Chondrocyte (in vitro differentiated cells): ENCODE data around the gene SPEM2. TPM values are rescaled to one million over a fixed set of nuclear protein-coding genes. Genes with fewer than 3 reads are reported as not detected.

Experiments
- DNase-seq: peaks from one replicate; pipeline ENCODE4 v3.0.0; 2021; ENCODE audit warnings: mixed read lengths, low spot score
- H3K27ac Mint-ChIP-seq: one replicate; pipeline ENCODE4 v1.8.0; 2021; ENCODE audit warnings: mild to moderate bottlenecking, moderate library complexity, mixed read lengths; ENCODE audit not compliant: unreplicated experiment
- H3K27me3 Mint-ChIP-seq: 2 replicates; pipeline ENCODE4 v1.8.0; 2021; ENCODE audit warnings: low read depth, mixed read lengths
- H3K36me3 Mint-ChIP-seq: 2 replicates; pipeline ENCODE4 v1.8.0; 2021; ENCODE audit warnings: low read depth, mixed read lengths
- H3K4me1 Mint-ChIP-seq: 2 replicates; pipeline ENCODE4 v1.8.0; 2021; ENCODE audit warnings: low read depth, mild to moderate bottlenecking, mixed read lengths
- H3K4me3 Mint-ChIP-seq: one replicate; pipeline ENCODE4 v1.8.0; 2021; ENCODE audit warnings: mild to moderate bottlenecking, moderate library complexity, mixed read lengths; ENCODE audit not compliant: unreplicated experiment
- H3K9me3 Mint-ChIP-seq: 2 replicates; pipeline ENCODE4 v1.8.0; 2021; ENCODE audit warnings: low read depth, mixed read lengths
- CTCF ChIP-seq: fragments of 200-600 bp; sonication (generic); IDR thresholded peaks from 2 replicates; pipeline ENCODE4 v1.5.0; 2021; ENCODE audit warnings: antibody characterized with exemption, mild to moderate bottlenecking, moderate library complexity
- total RNA-seq: library from RNA; stranded (reverse); gene quantifications from 3 replicates; pipeline ENCODE4 v1.2.1, GENCODE V29; 2021

Gene SPEM2
- total RNA-seq, 1 donor from 2014 or later: not detected

DNA sequence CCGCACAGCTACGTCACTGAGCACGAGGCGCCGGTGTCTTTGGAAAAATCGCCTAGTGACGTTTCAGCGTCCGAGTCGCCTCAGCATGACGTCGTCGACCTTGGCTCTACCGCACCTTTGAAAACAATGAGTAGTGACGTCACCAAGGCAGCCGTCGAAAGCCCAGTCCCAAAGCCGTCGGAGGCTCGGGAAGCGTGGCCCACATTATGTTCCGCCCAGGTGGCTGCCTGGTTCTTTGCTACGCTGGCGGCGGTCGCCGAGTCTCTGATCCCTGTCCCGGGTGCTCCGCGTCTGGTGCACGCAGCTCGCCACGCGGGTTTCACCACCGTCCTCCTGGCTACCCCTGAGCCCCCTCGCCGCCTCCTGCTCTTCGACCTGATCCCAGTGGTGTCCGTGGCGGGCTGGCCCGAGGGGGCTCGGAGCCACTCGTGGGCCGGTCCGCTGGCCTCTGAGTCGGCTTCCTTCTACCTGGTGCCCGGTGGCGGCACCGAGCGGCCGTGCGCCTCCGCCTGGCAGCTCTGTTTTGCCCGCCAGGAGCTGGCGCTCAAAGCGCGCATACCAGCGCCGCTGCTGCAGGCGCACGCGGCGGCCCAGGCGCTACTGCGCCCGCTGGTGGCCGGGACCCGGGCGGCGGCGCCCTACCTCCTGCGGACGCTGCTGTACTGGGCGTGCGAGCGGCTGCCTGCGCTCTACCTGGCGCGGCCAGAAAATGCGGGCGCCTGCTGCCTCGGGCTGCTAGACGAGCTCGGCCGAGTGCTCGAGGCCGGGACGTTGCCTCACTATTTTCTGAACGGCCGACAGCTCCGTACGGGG lies 11.3 kb downstream of the SPEM2 start:
- no peaks in the 10 kb centered on the region for H3K27me3 Mint-ChIP-seq
- peak overlapping the region; percentile 86 for H3K27ac Mint-ChIP-seq
- H3K36me3 Mint-ChIP-seq: no peaks in the 10 kb centered on the region
- DNase-seq: no peak
- H3K9me3 Mint-ChIP-seq: no peaks in the 10 kb centered on the region
- peaks cover 53% of the 10 kb centered on the region for H3K4me1 Mint-ChIP-seq
- TF ChIP-seq CTCF: peak; percentile 87
- peak overlapping the region; percentile 87 for H3K4me3 Mint-ChIP-seq

GRCh38 chr17:7437369-7437863 lies 12.0 kb downstream of the SPEM2 start:
- TF ChIP-seq CTCF: peak; percentile 35
- Mint-ChIP-seq H3K9me3 (no peaks in the 10 kb centered on the region), H3K27ac (no peak overlapping the region), H3K27me3 (no peaks in the 10 kb centered on the region), H3K36me3 (no peaks in the 10 kb centered on the region), H3K4me1 (peaks cover 53% of the 10 kb centered on the region), H3K4me3 (peak overlapping the region; percentile 87)
- no peak for DNase-seq

DNA sequence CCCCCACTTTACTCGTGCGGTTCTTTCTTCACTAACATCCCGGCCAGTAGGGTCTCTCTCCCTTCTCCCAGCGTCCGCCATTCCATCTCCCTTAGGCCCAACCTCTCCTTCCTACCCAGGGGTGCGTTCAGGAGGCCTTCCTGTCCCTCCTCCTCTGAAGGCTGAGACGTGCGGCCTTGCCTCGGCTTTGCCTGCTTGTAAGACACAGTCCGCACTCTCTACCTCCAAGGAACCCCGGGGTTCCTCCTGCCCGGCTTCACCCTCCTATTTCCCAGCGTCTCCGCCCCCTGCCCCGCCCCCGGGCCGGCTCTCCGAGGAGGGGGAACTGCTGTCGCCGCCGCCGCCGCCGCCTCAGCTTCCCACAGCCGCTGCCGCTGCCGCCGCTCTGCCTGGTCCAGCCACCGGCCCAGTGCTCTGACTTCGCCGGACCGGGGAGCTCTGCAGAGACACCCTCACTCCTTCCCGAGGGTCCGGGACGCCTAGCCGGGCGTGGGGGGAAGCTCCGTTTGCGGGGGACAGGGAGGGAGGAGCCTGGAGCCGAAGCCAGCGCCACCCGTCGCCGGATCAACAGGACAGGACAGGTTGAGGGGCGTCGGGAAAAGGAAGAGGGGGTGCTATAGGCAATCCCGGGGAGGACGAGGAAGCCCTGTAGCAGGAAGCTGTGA lies 12.7 kb downstream of the SPEM2 start:
- no peaks in the 10 kb centered on the region for H3K9me3 Mint-ChIP-seq
- peaks cover 53% of the 10 kb centered on the region for H3K4me1 Mint-ChIP-seq
- peak overlapping the region; percentile 54 for H3K27ac Mint-ChIP-seq
- H3K27me3 Mint-ChIP-seq: no peaks in the 10 kb centered on the region
- no peak for DNase-seq
- H3K36me3 Mint-ChIP-seq: no peaks in the 10 kb centered on the region
- no peak for TF ChIP-seq CTCF
- H3K4me3 Mint-ChIP-seq: peak overlapping the region; percentile 87

DNA sequence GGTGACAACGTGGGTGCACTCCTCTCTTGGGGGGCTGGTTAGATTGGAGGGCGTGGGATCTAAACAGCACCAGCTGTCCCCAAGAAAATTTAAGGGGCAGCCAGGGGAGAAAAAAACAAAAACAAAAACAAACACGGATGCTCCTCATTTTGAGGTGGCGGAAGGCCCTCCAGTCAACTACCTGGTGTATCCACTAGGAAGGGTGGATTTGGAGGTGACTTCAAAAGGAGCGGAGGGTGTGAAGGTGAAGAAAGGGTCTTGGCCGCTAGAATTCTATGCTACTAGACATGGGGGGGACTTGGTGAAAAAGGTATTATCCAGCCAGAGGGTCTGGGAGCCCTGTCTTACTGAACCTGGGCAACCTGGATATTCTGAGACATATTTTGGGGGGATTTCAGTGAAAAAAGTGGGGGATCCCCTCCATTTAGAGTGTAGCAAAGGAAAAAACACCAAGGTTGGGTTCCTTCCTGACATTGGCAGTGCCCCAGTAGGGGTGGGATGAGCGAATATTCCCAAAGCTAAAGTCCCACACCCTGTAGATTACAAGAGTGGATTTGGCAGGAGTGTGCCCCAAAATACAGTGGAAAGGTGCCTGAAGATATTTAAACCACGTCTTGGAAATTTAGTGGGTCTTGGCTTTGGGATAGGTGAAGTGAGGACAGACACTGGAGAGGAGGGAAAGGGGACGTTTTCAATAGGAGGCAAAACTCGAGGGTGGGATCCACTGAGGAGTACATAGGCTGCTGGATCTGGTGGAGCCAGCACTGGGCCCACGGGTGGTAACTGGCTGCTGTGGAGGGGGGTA lies 13.4 kb downstream of the SPEM2 start:
- Mint-ChIP-seq H3K4me1 (peaks cover 58% of the 10 kb centered on the region), H3K27ac (no peak overlapping the region), H3K36me3 (no peaks in the 10 kb centered on the region), H3K9me3 (no peaks in the 10 kb centered on the region), H3K4me3 (peak overlapping the region; percentile 87), H3K27me3 (no peaks in the 10 kb centered on the region)
- no peak for TF ChIP-seq CTCF
- DNase-seq: no peak
